Activated CD8-positive, alpha-beta memory T cell treated with anti-CD3 and anti-CD28 coated beads, Interleukin-2, amount 50 U/mL, for 48 hours (primary cell): ENCODE data around the gene PATJ.
"Not testable (repeated sequence)": the region's sequence is repeated elsewhere in the genome, so short reads cannot be mapped to it uniquely, and the experiment has no call there.

Experiments used
- DNase-seq: peaks from one replicate; pipeline ENCODE4 v3.0.0-alpha.2; 2020

The PATJ gene

DNA sequence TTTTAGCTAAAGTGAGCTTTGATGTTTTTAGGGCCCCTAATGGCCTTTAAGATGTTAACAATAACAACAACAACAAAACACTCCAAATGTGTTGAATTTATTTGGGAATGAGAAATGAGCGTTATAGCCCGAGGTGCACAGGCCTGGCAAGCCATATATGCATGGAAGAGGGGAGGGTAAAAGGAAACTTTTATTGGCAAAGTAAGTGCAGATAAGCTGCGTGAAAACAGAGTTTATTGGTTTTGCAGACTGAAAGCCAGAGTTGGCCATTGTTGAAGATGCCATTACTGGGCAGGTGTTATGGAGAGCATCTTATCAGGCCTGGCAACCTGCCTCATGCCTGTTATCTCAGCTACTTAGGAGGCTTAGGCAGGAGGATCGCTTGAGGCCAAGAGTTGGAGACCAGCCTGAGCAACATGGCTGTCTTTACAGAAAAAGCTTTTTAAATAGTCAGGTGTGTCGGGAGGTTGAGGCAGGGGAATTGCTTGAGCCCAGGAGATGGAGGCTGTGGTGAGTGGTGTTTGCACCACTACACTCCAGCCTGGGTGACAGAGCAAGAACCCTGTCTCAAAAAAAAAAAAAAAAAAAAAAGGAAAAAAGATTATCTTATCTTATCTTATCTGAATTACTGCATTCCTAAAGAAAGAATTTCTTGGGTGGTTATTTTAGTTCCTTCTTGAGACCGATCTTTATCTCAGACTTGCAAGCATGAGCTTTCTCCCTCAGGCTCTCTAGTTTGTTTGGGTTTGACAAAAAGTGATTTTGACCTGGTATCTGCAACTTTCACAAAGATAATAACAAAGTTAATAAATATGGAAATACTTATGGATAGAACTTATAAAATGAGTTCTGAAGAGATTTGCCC lies 1.7 kb downstream of the PATJ start:
- no peak for DNase-seq

GRCh38 chr1:61746813-61747212 lies 4.5 kb downstream of the PATJ start:
- no peak for DNase-seq

DNA sequence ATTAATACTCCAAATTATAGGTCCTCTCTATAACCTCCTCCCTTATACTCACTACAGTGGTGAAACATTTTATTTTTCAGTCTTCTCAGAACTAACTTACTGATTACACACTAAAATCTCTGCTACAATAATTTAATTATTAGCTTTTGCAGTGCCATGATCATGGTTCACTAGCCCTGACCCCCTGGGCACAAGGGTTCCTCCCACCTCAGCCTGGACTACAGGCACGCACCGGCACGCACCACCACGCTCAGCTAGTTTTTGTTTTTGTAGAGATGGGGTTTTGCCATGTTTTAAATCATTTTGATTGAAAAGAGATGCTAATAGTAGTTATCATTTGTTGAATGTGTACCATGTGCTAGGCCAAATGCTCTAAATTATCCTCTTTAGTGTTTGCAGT lies 6.3 kb downstream of the PATJ start:
- DNase-seq, result no peak

GRCh38 chr1:61749574-61749973 lies 7.3 kb downstream of the PATJ start:
- DNase-seq, result no peak

DNA sequence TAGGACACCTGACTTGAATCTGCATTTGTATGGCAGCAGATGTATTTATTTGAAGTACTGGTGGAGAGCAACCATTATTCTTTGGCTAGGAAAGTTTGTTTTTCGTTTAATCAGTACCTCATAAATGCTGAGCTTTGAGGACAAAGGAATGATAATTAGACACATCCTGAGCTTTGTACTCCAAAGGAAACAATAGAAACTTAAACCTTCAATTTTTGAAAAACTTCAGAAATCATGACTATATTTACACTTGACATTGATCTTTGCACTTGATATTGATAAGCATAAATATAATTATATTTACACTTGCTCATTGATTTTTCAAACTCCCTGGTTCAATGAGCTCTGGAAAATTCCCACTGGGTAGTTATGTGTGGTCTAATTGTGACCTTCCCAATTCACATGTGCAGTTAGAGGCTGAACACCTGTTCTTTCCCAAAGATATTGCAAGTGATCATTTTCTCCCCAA lies 10.7 kb downstream of the PATJ start:
- DNase-seq, result no peak

DNA sequence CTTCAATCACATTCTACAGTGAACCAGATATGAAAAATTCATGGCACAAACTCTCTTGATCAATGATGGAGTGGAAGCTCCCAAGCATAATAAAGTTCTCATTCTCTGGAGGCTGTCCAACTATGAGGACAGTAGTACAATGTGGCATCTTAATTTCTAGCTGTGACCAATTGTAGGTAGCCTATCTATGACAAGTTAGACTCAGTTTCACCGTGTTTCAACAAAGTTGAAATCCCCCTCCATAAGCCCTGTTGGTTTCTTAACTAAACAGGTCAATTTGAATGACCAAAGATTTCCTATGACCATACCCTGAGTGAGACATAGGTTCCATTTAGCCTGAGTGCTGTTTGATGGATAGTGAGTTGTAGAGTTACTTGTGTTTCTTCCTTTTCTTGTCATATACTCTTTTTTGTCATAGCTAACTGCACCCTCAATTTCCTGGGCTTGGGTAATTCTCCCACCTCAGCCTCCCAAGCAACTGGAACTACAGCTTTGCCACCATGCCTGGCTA lies 11.8 kb downstream of the PATJ start:
- DNase-seq, result no peak

DNA sequence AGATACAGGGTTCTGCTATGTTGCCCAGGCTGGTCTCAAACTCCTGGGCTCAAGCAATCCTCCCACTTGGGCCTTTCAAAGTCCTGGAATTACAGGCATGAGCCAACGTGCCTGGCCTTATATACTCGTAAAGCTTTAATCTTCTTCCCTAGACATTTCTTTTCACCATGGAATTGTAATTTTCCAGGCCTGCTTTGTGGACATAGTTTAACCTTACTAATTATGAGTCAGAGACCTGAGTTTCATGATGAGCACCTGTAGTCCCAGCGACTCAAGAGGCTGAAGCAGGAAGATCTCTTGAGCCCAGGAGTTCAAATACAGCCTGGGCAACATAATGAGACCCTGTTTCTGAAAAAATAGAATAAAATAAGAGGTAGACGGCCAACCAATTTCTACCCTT lies 12.3 kb downstream of the PATJ start:
- DNase-seq, result no peak

- DNase-seq, result no peak
These were observed 14.5 kb downstream of the PATJ start for GRCh38 chr1:61756773-61757172.

DNA sequence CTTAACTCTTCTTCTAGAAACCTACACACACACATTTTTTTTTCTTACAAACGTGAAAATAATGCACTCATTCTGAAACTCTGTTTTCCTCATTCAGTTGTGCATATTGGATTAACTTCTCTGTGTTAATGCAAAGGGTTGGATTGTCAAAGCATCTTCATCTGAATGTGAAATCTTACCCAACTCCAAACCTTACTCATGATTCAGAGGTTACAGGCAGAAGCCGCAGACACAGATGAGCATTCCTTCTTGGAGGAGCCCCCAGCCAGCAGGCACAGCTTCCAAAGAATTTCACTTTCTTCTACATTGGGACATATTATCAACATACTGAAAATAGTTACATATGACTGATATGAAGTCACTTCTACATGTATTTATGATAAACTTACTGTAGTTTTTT lies 15.7 kb downstream of the PATJ start:
- no peak for DNase-seq

- no peak for DNase-seq
These were observed 27.9 kb downstream of the PATJ start for GRCh38 chr1:61770131-61770530.

- DNase-seq, result no peak
These were observed 33.8 kb downstream of the PATJ start for GRCh38 chr1:61776091-61776490.

DNA sequence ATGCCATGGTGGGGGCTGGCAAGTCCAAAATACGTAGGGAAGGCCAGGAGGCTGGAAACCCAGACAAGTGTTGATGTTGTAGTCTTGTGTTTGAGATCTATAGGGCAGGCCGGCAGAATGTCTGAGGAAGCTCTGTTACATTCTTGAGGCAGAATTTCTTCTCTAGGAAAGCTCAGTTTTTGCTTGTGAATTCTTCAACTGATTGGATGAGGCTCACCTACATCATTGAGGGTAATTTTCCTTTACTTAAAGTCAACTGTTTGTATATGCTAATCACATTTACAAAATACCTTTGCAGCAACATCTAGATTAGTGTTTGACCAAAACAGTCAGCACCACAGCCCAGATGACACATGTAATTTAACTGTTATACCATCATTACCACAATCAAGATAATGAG lies 37.0 kb downstream of the PATJ start:
- DNase-seq, result no peak

DNA sequence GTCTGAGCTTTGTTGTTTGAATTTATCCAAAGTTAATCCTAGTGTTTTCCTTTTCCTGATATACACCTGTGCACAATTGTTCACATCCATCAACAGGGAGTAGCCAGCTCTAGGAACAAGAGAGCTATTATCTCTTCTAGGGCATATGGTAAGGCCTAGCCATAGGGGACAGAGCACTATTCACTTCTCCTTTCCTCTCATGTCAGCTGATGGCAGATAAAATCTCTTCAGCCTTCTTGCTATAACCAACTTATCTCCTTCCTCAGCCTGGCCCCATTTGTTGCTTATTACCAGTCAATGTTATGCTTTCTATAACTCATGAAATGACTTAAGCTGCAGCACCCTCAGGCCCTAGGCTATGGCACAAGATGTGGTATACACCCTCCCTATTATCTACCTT lies 38.9 kb downstream of the PATJ start:
- no peak for DNase-seq

DNA sequence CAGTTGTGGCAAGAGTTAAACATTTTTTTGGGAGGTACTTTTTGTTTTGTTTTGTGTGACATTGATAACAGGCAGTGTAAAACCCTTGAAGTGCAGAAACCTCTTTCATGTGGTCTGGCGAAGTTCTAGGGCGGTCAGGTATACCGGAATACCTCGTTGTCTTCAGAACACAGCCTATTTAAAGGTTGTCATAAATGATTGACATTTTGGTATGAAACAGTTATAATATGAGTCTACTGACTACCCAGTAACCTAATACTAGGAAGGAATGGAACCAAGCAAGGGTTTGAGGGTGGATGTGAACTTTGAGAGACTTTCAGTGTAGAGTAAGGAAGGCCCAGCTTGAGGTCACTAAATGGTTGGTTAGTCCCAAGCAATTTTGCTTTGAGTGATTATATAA lies 40.5 kb downstream of the PATJ start:
- DNase-seq, result no peak

GRCh38 chr1:61784726-61785125 lies 42.4 kb downstream of the PATJ start:
- no peak for DNase-seq

DNA sequence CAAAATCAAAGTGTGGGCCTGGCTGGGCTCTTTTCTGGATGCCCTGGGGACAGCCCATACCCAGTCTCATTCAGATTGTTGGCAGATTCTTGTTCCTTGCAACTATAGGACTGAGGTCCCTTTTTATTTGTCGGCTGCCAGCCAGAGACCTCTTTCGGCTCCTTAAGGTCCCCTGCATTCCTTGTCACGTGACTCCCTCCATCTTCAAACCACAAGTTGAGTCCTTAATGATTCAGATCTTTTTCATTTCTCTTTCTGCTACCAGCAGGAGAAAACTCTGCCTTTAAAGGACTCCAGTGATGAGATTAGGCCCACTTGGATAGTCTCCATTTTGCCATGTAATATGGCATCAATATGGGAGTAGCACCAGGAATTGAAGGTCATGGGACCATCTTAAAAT lies 48.6 kb downstream of the PATJ start:
- DNase-seq, result no peak

DNA sequence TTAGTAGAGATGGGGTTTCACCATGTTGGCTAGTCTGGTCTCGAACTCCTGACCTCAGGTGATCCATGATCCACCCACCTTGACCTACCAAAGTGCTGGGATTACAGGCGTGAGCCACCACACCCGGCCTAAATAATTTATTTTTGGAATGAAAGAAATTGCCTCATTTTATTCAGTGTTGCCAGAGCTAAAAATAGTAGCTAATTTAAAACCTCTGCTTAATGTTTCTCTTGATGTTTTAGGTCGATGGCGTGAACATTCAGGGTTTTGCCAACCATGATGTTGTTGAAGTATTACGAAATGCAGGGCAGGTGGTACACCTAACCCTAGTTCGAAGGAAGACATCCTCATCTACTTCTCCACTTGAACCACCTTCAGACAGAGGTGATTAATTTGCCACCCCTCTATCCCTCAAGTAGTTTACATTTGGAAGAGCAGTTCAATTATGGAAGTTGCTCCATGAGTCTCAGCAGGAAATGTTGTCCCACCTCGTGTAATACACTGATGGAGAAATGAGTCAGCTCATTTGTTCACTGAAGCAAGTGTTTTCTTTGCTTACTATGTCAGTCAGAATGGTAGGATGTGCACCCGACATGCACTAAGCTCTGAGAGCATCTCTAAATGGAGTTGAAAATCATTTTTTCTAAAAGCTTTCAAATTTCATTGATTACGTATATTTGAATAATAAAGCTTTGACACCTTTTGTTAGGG lies 54.9 kb downstream of the PATJ start:
- DNase-seq, result no peak

DNA sequence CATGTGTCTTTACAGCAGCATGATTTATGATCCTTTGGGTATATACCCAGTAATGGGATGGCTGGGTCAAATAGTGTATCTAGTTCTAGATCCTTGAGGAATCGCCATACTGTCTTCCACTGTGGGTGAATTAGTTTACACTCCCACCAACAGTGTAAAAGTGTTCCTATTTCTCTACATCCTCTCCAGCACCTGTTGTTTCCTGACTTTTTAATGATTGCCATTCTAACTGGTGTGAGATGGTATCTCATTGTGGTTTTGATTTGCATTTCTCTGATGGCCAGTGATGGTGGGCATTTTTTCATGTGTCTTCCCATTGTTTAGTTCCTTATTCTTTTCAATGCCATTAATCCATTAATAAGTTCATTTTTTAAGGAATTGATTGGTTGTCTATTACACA lies 58.8 kb downstream of the PATJ start:
- DNase-seq, result not testable (repeated sequence)

DNA sequence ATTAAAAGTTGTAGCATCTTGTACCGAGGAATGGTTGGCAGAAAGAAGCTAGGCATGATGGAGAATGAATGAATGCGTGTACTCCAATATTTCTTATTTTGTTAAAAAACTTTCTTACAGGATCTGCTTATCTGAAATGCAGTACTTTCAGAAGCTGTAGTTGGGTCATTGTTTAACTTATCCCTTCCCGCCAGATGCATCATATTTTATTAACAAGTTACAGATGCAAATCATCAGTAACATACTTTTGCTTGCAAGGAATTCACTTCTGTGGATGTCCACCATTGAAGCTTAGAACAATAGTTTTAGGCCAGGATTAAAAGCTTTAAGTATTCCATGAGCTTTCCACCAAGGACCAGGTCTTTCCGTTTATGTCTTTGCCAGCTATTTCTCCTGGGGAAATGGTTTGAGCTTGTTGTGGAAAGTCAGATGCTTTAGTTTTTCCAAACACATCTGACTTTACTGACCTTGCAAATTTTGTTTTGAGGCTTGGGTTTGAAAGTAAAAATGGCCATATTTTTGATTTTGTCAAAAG lies 65.4 kb downstream of the PATJ start:
- no peak for DNase-seq

DNA sequence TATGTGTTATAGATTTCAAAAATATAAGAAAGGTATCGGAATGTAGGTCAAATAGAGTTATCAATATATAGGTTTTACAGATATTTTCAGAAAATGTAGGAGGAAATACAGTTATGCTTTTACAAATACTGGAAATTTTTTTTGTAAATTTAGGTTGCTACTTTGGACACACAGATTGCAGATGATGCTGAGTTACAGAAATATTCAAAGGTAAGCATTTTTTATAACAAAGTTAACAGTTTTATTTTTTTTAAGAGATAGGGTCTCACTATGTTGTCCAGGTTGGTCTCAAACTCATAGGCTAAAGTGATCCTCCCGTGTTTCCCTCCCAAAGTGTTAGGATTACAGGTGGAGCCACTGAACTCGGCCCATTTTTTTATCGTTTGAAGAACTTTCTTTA lies 66.0 kb downstream of the PATJ start:
- DNase-seq, result no peak

DNA sequence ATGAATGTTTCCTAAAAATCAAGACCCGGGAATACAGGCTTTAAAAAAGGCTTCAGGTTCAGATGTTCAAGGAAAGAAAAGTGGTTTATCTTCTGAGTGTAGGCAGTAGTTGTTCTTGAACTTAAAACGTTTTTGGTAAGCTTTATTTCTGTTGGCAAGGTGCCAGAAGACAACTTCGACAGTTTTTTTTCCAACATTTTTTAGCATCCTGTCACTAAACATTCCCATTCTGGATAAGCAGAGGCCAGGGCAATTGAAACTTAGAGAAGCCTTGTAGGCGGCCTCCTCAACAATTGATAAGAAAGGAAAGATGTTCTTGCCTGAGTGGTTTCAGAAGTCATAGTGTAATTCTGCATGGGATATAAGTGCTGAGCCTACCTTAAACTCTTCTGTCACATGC lies 66.7 kb downstream of the PATJ start:
- no peak for DNase-seq

DNA sequence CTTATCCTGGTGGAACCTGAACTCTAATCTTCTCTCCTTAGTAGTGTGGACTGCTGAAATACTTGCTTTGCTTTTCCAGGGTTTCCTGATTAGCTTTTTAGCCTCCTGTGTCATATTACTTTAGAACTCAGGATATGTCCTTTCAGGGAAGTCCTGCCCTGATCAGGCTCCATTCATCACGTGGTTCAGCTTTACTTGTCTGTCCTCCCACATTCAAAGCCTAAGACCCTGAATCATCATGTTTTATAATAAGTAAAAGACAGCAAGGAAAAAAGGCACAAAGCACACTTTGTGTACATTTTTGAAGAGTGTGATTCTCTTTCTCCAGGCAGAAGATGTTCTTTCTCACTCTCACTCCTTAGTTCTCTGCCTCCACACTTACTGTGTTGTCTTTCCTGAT lies 70.6 kb downstream of the PATJ start:
- no peak for DNase-seq

DNA sequence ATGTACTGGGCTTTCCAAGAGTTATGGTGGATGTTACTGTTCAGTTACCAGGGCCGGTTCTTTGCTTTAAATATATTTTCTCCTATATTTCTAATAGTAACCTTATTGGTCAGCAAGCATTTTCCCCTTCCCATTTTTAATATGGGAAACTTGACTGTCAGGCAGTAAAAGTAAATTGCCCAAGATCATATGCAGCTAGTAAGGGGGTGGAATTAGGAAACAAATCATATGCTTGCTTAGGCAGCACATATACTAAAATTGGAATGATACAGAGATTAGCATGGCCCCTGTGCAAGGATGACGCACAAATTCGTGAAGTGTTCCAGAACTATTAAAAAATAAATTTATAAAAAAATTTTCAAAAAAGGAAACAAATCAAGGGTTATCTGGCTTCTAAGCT lies 73.9 kb downstream of the PATJ start:
- DNase-seq, result no peak

DNA sequence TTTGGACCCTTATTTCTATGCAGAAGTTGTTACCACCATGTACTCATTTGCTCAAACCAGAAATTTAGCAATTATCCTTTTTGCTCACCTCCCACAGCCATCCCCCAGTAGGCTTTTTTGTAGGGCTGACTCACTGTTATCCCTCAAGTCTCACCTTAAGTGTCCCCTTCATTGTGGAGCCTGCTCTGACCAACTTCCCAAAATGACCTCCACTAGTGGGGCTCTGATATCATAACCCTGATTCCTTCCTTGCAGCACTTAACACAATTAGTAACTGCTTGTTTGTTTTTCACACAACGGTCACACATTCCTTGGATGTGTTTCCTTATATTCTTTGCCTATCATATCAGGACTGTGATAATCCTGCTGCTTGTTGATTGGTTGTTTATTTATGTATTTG lies 76.7 kb downstream of the PATJ start:
- DNase-seq, result no peak
